HL-60 (cell line): Measurements from ENCODE around the gene CDC26.

Experiments used
- DNase-seq, 2 experiments: peaks; one replicate each; pipeline ENCODE4 v3.0.0-alpha.2; 2010 to 2020; ENCODE audit warnings: low read depth in 1 of 2, low spot score in 1 of 2
- H3K27ac ChIP-seq: fragments of 250-450 bp; sonication (Bioruptor Pico); replicated peaks from 2 replicates; pipeline ENCODE4 v1.5.1; 2020; ENCODE audit warnings: mild to moderate bottlenecking, moderate library complexity
- H3K27me3 ChIP-seq: fragments of 250-450 bp; sonication (Bioruptor Pico); 2 replicates; pipeline ENCODE4 v1.5.1; 2021; ENCODE audit warnings: mild to moderate bottlenecking, moderate library complexity; ENCODE audit not compliant: insufficient read depth, poor library complexity, severe bottlenecking
- H3K4me3 ChIP-seq: replicated peaks from 2 replicates; pipeline ENCODE4 v1.5.1; 2011; ENCODE audit warnings: mild to moderate bottlenecking, control low read depth, low read length; ENCODE audit not compliant: insufficient read depth
- CTCF ChIP-seq: IDR thresholded peaks from one replicate; pipeline ENCODE4 v1.5.1; 2011; ENCODE audit warnings: low read length, control low read depth, inconsistent platforms; ENCODE audit not compliant: insufficient read depth
- GABPA ChIP-seq: IDR thresholded peaks from 2 replicates; pipeline ENCODE4 v1.6.1; 2012; ENCODE audit warnings: low read depth
- POLR2AphosphoS5 ChIP-seq: IDR thresholded peaks from 2 replicates; pipeline ENCODE4 v1.6.1; 2012; ENCODE audit warnings: low read depth
- REST ChIP-seq: IDR thresholded peaks from 2 replicates; pipeline ENCODE4 v1.6.1; 2012; ENCODE audit warnings: low read depth; ENCODE audit not compliant: insufficient replicate concordance
- SPI1 ChIP-seq: IDR thresholded peaks from 2 replicates; pipeline ENCODE4 v1.6.1; 2012; ENCODE audit warnings: low read depth, mild to moderate bottlenecking, borderline replicate concordance

CDC26 gene

GRCh38 chr9:113289091-113289490 lies 13.7 kb upstream of the CDC26 start:
- no peak for DNase-seq
- Histone ChIP-seq H3K4me3 (no peak overlapping the region), H3K27me3 (no peaks in the 10 kb centered on the region), H3K27ac (no peak overlapping the region)
- TF ChIP-seq POLR2AphosphoS5 (no peak), CTCF (no peak), GABPA (no peak), REST (no peak), SPI1 (no peak)

- TF ChIP-seq REST (no peak), CTCF (no peak), GABPA (no peak), POLR2AphosphoS5 (no peak), SPI1 (no peak)
- Histone ChIP-seq H3K27ac (no peak overlapping the region), H3K27me3 (no peaks in the 10 kb centered on the region), H3K4me3 (no peak overlapping the region)
- DNase-seq, result no peak
Measured at GRCh38 chr9:113281356-113281755, 6.0 kb upstream of the CDC26 start.

- H3K27me3 ChIP-seq, result no peaks in the 10 kb centered on the region
- no peak overlapping the region for H3K4me3 ChIP-seq
- H3K27ac ChIP-seq, result no peak overlapping the region
- no peak for DNase-seq
- TF ChIP-seq SPI1, result no peak
- no peak for TF ChIP-seq CTCF
- no peak for TF ChIP-seq POLR2AphosphoS5
- no peak for TF ChIP-seq REST
- TF ChIP-seq GABPA, result no peak
Measured at GRCh38 chr9:113278840-113279239, 3.5 kb upstream of the CDC26 start.
